Endothelial cell of umbilical vein (primary cell): ENCODE data around the gene UVRAG. TPM values are rescaled to one million over a fixed set of nuclear protein-coding genes. Genes with fewer than 3 reads are reported as not detected.

Experiments
- BruUV-seq: library from RNA; stranded (reverse); fragments of 400-500 nt; replicated peaks from 2 replicates; lab custom pipeline; 2021; lab: Mats Ljungman, UMichigan
- CTCF ChIA-PET: fragments of 300-600, 350-600 bp; sonication (Branson Sonifier 250); formaldehyde crosslinking; loops from one replicate; lab custom pipeline; 2021; ENCODE audit warnings: antibody characterized with exemption, inconsistent platforms; lab: Charles Lee
- POLR2A ChIA-PET: fragments of 300-600, 350-600 bp; sonication (Branson Sonifier 250); formaldehyde crosslinking; loops from one replicate; lab custom pipeline; 2021; ENCODE audit warnings: antibody characterized with exemption, inconsistent platforms; lab: Charles Lee
- DNase-seq: peaks from one replicate; pipeline ENCODE4 v3.0.0-alpha.2; 2011; ENCODE audit warnings: low read depth, low spot score
- FAIRE-seq: peaks from 2 replicates; lab custom pipeline; 2011; peaks lifted over from hg19 to GRCh38; lab: Jason Lieb, UNC
- H2AFZ ChIP-seq: 2 replicates; pipeline ENCODE4 v1.6.0; 2012; ENCODE audit warnings: low read depth, low read length, control low read depth, inconsistent platforms
- H3K27ac ChIP-seq: 2 replicates; pipeline ENCODE4 v1.5.1; 2011; ENCODE audit warnings: low read depth, mild to moderate bottlenecking, control low read depth, low read length, moderate library complexity; ENCODE audit not compliant: insufficient read depth
- H3K27me3 ChIP-seq, 2 experiments: 2 replicates each; pipeline versions ENCODE4 v1.6.0 to v1.6.1; 2011; ENCODE audit warnings: low read length in 2 of 2, mixed read lengths in 1 of 2; ENCODE audit not compliant: control insufficient read depth in 2 of 2, insufficient read depth in 2 of 2
- H3K36me3 ChIP-seq, 2 experiments: 2 replicates in 1 of 2; 3 replicates in 1 of 2; pipeline ENCODE4 v1.5.1; 2011; ENCODE audit warnings: low read length in 2 of 2, mild to moderate bottlenecking in 1 of 2, moderate library complexity in 1 of 2; ENCODE audit not compliant: control insufficient read depth in 2 of 2, insufficient read depth in 2 of 2; ENCODE audit errors: extremely low read depth in 1 of 2
- H3K4me1 ChIP-seq: 3 replicates; pipeline ENCODE4 v1.5.1; 2011; ENCODE audit warnings: mild to moderate bottlenecking, low read length; ENCODE audit not compliant: control insufficient read depth, insufficient read depth; ENCODE audit errors: extremely low read depth
- H3K4me2 ChIP-seq: 2 replicates; pipeline ENCODE4 v1.6.1; 2011; ENCODE audit warnings: low read length, control low read depth, mixed read lengths; ENCODE audit not compliant: insufficient read depth
- H3K4me3 ChIP-seq, 3 experiments: fragments of 200-600 bp in 1 of 3; sonication (generic), shearing (Covaris generic) in 1 of 3; replicated peaks in 1 of 3; 2 replicates each; pipeline ENCODE4 v1.5.1; 2011 to 2016; ENCODE audit warnings: control low read depth in 3 of 3, low read length in 3 of 3, mild to moderate bottlenecking in 2 of 3, inconsistent platforms in 1 of 3, low read depth in 1 of 3, moderate library complexity in 1 of 3; ENCODE audit not compliant: insufficient read depth in 1 of 3
- H3K79me2 ChIP-seq: 2 replicates; pipeline ENCODE4 v1.6.0; 2012; ENCODE audit warnings: low read length, inconsistent platforms; ENCODE audit not compliant: control insufficient read depth, insufficient read depth
- H3K9ac ChIP-seq: replicated peaks from 2 replicates; pipeline ENCODE3; 2011; ENCODE audit warnings: low read length, control low read depth; ENCODE audit not compliant: insufficient read depth; ENCODE audit errors: extremely low read depth
- H3K9me1 ChIP-seq: replicated peaks from 3 replicates; pipeline ENCODE4 v1.6.0; 2011; ENCODE audit warnings: mild to moderate bottlenecking, low read length; ENCODE audit not compliant: control insufficient read depth, insufficient read depth; ENCODE audit errors: extremely low read depth
- H3K9me3 ChIP-seq: replicated peaks from 2 replicates; pipeline ENCODE4 v1.5.1; 2012; ENCODE audit warnings: low read length, inconsistent platforms; ENCODE audit not compliant: control insufficient read depth, insufficient read depth
- H4K20me1 ChIP-seq: replicated peaks from 2 replicates; pipeline ENCODE3; 2011; ENCODE audit warnings: mild to moderate bottlenecking, low read length; ENCODE audit not compliant: control insufficient read depth, insufficient read depth; ENCODE audit errors: extremely low read depth
- EZH2 ChIP-seq: IDR thresholded peaks from 2 replicates; pipeline ENCODE4 v1.6.1; 2012; ENCODE audit warnings: borderline replicate concordance, low read depth, mild to moderate bottlenecking, moderate library complexity, low read length, inconsistent platforms; ENCODE audit not compliant: severe bottlenecking
- GATA2 ChIP-seq: IDR thresholded peaks from 2 replicates; pipeline ENCODE4 v1.7.0; 2011; ENCODE audit warnings: low read depth, mild to moderate bottlenecking, moderate library complexity, mixed read lengths, low read length; ENCODE audit not compliant: insufficient read length, insufficient read depth
- JUN ChIP-seq: IDR thresholded peaks from 2 replicates; pipeline ENCODE4 v1.6.1; 2011; ENCODE audit warnings: borderline replicate concordance, low read depth; ENCODE audit not compliant: insufficient read length, insufficient read depth
- MYC ChIP-seq: IDR thresholded peaks from one replicate; pipeline ENCODE4 v1.6.1; 2011; ENCODE audit warnings: mild to moderate bottlenecking, low read depth, low read length
- POLR2A ChIP-seq: IDR thresholded peaks from 2 replicates; pipeline ENCODE4 v1.6.1; 2012; ENCODE audit warnings: low read depth, mild to moderate bottlenecking, control low read depth, low read length
- POLR2AphosphoS5 ChIP-seq: IDR thresholded peaks from 2 replicates; pipeline ENCODE4 v1.6.1; 2012; ENCODE audit warnings: low read depth, mild to moderate bottlenecking, control low read depth, low read length, moderate library complexity; ENCODE audit not compliant: insufficient read depth
- dilution Hi-C: fragments of 300-500 bp; cut with MboI; formaldehyde crosslinking; loops from one replicate; pipeline ENCODE4 v1.15.0; 2019; ENCODE audit warnings: low sequenced_read_pairs; ENCODE audit not compliant: extremely low pct_ligation_motif_present
- intact Hi-C: fragments of 100-400 bp; cut with micrococcal nuclease; formaldehyde crosslinking; loops from one replicate; pipeline ENCODE4 v1.10.0; 2022
- polyA plus RNA-seq, 4 experiments: library from polyadenylated mRNA; depleted of rRNA in 3 of 4; stranded (reverse) in 3 of 4; unstranded in 1 of 4; fragments of >200 nt; gene quantifications; 2 replicates each; pipeline versions ENCODE4 v1.2.1 to v1.2.3, GENCODE V29; 2011 to 2012; ENCODE audit warnings: missing spikeins in 1 of 4
- total RNA-seq: library from RNA; stranded (reverse); gene quantifications from 2 replicates; pipeline ENCODE4 v1.2.3, GENCODE V29; 2021
- TF ChIP-seq, protein P1 (sequence below): IDR thresholded peaks from 2 replicates; pipeline ENCODE4 v1.6.1; 2011; ENCODE audit not compliant: insufficient read depth, insufficient read length
- TF ChIP-seq, protein P2 (sequence below), 2 donors: IDR thresholded peaks; 1 replicate in 1 of 2; 2 replicates in 1 of 2; pipeline ENCODE4 v1.5.1; 2011; ENCODE audit warnings: low read length in 2 of 2, mild to moderate bottlenecking in 2 of 2, moderate library complexity in 2 of 2, control low read depth in 1 of 2, inconsistent platforms in 1 of 2, low read depth in 1 of 2; ENCODE audit not compliant: insufficient read depth in 1 of 2; ENCODE audit errors: extremely low read depth in 1 of 2

UVRAG gene
- total and polyA plus RNA-seq, 2 donors (not counting 3 experiments of a cell fraction or from before 2014, with no cell fraction given): 21.2 to 65.6 TPM

DNA sequence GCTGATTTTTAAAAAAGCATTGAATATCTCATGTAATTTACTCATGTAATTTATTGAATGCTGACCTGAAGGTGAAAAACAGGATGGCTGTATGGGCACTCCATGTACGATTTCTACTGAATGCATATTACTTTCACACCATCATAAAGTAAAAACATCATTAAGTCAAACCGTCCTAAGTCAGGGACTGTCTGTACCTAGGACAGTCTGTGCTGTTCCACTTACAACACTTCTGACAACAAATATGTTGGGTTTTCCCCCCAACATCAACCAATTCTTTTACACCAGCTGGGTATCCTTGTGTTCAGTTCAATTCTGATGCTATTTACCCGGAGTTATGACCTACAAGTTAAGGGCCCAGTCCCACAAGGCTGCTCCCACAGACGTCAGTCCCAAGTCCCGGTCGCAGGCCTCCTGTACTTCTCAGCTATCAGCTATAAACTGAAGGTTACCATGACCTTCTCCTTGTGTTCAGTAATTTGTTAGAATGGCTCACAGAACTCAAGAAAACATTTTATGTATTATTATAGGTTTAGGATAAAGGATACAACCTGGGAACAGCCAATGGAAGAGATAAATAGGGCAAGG is 17.0 kb downstream of the UVRAG start:
- FAIRE-seq: no peak

More for the DNA sequence above, 17.0 kb downstream of the UVRAG start:
- TF ChIP-seq, protein P1, sequence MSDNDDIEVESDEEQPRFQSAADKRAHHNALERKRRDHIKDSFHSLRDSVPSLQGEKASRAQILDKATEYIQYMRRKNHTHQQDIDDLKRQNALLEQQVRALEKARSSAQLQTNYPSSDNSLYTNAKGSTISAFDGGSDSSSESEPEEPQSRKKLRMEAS: no peak
- peak; percentile 29 for TF ChIP-seq POLR2A
- TF ChIP-seq EZH2: no peak
- no peak for TF ChIP-seq JUN
- no peak for TF ChIP-seq MYC
- TF ChIP-seq GATA2: no peak
- TF ChIP-seq, protein P2, sequence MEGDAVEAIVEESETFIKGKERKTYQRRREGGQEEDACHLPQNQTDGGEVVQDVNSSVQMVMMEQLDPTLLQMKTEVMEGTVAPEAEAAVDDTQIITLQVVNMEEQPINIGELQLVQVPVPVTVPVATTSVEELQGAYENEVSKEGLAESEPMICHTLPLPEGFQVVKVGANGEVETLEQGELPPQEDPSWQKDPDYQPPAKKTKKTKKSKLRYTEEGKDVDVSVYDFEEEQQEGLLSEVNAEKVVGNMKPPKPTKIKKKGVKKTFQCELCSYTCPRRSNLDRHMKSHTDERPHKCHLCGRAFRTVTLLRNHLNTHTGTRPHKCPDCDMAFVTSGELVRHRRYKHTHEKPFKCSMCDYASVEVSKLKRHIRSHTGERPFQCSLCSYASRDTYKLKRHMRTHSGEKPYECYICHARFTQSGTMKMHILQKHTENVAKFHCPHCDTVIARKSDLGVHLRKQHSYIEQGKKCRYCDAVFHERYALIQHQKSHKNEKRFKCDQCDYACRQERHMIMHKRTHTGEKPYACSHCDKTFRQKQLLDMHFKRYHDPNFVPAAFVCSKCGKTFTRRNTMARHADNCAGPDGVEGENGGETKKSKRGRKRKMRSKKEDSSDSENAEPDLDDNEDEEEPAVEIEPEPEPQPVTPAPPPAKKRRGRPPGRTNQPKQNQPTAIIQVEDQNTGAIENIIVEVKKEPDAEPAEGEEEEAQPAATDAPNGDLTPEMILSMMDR (IDR thresholded peaks at IDR 0.05; ENCODE audit: extremely low read depth in 1 of 2, insufficient read depth in 1 of 2, low read depth in 1 of 2, low read length in 2 of 2): no peak
- no peak for TF ChIP-seq POLR2AphosphoS5
- H3K4me2 ChIP-seq: no peak overlapping the region
- H3K27me3 ChIP-seq: no peaks in the 10 kb centered on the region
- no peak overlapping the region for H2AFZ ChIP-seq
- H3K9ac ChIP-seq: no peak overlapping the region
- dilution Hi-C loops: no loop called here
- no TSS peak for BruUV-seq
- H3K79me2 ChIP-seq: peaks cover 88% of the 10 kb centered on the region
- peaks cover 23% of the 10 kb centered on the region for H3K4me1 ChIP-seq
- peaks cover 2% of the 10 kb centered on the region in 2 experiments for H3K36me3 ChIP-seq
- no peaks in the 10 kb centered on the region for H3K9me3 ChIP-seq
- POLR2A ChIA-PET: interaction anchor here (0.9 kb wide), 1 partner anchor 25 kb away, joined by 3 read pairs; no protein-coding TSS in a partner anchor
- no peaks in the 10 kb centered on the region for H4K20me1 ChIP-seq
- CTCF ChIA-PET: interaction anchor here (0.9 to 2.7 kb wide), 5 partner anchors 8 to 36 kb away, joined by 3 to 12 read pairs (median 3); no protein-coding TSS in a partner anchor
- no peak for DNase-seq
- intact Hi-C loops: no loop called here
- H3K4me3 ChIP-seq: no peak overlapping the region
- H3K9me1 ChIP-seq: no peaks in the 10 kb centered on the region
- no peak overlapping the region for H3K27ac ChIP-seq
